ENCODE data around the gene UTS2B. TPM values are rescaled to one million over a fixed set of nuclear protein-coding genes. Genes with fewer than 3 reads are reported as not detected.
A peak's percentile ranks its signal among the peaks of the same experiment; 100 is the strongest.

The UTS2B gene
- total and polyA plus RNA-seq, 10 of the 15 experiments (the other 5 are each of a cell fraction or from before 2014, with no cell fraction given): 0.15 to 0.72 (median 0.44) TPM

DNA sequence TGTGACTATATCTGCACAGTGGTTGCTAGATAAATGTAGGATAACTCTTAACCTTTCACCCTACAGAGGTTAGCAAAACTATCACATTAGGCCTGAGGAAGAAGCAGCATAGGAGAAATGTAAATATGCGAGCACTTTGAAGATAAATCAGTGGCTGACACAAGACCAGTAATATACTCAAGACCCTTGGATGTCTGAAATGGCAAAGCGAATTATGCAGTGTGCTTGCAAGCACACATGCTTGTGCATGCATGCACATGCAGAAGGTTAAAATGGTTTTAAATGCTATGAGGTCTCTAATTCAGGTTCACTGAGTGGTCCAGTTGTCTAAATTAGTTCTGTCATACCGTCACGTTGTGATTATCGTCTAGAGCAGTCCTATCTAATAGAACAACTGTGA is 13.6 kb upstream of the UTS2B start:
- ATAC-seq (no peak), DNase-seq (ENCODE audit: low read depth, low spot score) (no peak), FAIRE-seq (no peak)
- no peak for TF ChIP-seq DPF2 (IDR thresholded peaks at IDR 0.05)
- TF ChIP-seq ESRRA (IDR thresholded peaks at IDR 0.05; ENCODE audit: low read length): no peak
- TF ChIP-seq, protein P1, sequence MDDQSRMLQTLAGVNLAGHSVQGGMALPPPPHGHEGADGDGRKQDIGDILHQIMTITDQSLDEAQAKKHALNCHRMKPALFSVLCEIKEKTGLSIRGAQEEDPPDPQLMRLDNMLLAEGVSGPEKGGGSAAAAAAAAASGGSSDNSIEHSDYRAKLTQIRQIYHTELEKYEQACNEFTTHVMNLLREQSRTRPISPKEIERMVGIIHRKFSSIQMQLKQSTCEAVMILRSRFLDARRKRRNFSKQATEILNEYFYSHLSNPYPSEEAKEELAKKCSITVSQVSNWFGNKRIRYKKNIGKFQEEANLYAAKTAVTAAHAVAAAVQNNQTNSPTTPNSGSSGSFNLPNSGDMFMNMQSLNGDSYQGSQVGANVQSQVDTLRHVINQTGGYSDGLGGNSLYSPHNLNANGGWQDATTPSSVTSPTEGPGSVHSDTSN (IDR thresholded peaks at IDR 0.05; ENCODE audit: insufficient replicate concordance, low read depth, low read length): no peak
- 0 out of 2 replicates have a peak, but pooled peaks have one; percentile 11 for TF ChIP-seq NR2F1 (conservative IDR thresholded peaks at IDR 0.05)
- Histone ChIP-seq H3K36me3 (ENCODE audit: control insufficient read depth in 2 of 2, insufficient read depth in 2 of 2, low read length in 1 of 2) (no peaks in the 10 kb centered on the region), H3K4me1 (ENCODE audit: control insufficient read depth, insufficient read depth, low read length) (no peaks in the 10 kb centered on the region), H3K79me2 (ENCODE audit: control insufficient read depth, insufficient read depth, low read length) (peaks cover 31% of the 10 kb centered on the region), H2AFZ (ENCODE audit: control insufficient read depth, low read depth, low read length) (no peak overlapping the region), H3K9ac (ENCODE audit: control insufficient read depth, insufficient read depth, low read length) (no peak overlapping the region), H3K4me3 (no peak overlapping the region), H3K4me2 (ENCODE audit: control insufficient read depth, insufficient read depth) (no peak overlapping the region), H4K20me1 (ENCODE audit: control insufficient read depth, insufficient read depth) (no peaks in the 10 kb centered on the region; the same call in 1 of the 2 replicates), H3K27ac (ENCODE audit: control insufficient read depth, insufficient read depth) (no peak overlapping the region), H3K9me3 (replicated peaks; ENCODE audit: control insufficient read depth, insufficient read depth, low read length) (no peaks in the 10 kb centered on the region), H3K27me3 (replicated peaks in 1 of 2; ENCODE audit: control insufficient read depth in 2 of 2, insufficient read depth in 2 of 2, low read length in 1 of 2) (no peaks in the 10 kb centered on the region)
- in situ Hi-C loops (cut with MboI): no loop called here
- ChIA-PET POLR2A (interaction anchor here (1.0 to 1.5 kb wide), 2 partner anchors 15 to 16 kb away, joined by 3 to 4 read pairs; no protein-coding TSS in a partner anchor), SMC1A (ENCODE audit: uncharacterized antibody, unreplicated experiment) (interaction anchor here (0.8 to 2.2 kb wide), 4 partner anchors 10 to 37 kb away, joined by 3 to 10 read pairs (median 8); no protein-coding TSS in a partner anchor), RAD21 (ENCODE audit: unreplicated experiment) (interaction anchor here (0.8 kb wide), 1 partner anchor 16 kb away, joined by 3 read pairs; no protein-coding TSS in a partner anchor), CTCF (interaction anchor here (1.5 kb wide), 1 partner anchor 11 kb away, joined by 5 read pairs; no protein-coding TSS in a partner anchor)
- no TSS peak for BruUV-seq (replicated peaks)
- intact Hi-C loops (cut with micrococcal nuclease; ENCODE audit: unreplicated experiment): no loop called here
- 100% methylated on average over 5 of the region's 5 CpGs for WGBS (ENCODE audit: insufficient coverage, insufficient replicate concordance, low lambda C conversion rate, missing lambda C conversion rate)

DNA sequence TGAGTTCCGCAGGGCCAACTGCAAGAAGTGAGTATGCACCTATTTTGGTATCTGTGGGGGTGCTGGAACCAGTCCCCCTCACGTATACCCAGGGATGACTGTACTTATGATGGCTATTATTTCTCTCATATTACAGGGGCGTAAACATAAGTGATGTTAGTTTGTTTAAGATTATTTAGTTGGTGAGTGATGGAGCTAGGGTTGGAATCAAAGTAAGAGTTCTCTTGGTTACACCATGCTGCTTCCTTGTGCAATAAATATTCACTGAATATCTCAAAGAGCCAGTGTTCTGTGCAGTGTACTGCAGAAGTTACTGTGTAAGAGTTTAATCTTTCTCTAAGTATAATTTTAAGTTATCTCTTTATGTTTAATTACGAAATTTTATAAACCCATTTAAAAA is 12.8 kb upstream of the UTS2B start:
- Histone ChIP-seq H3K4me2 (ENCODE audit: control insufficient read depth, insufficient read depth) (no peak overlapping the region), H3K27me3 (replicated peaks in 1 of 2; ENCODE audit: control insufficient read depth in 2 of 2, insufficient read depth in 2 of 2, low read length in 1 of 2) (no peaks in the 10 kb centered on the region), H3K9ac (ENCODE audit: control insufficient read depth, insufficient read depth, low read length) (no peak overlapping the region), H4K20me1 (ENCODE audit: control insufficient read depth, insufficient read depth) (no peaks in the 10 kb centered on the region; the same call in 1 of the 2 replicates), H2AFZ (ENCODE audit: control insufficient read depth, low read depth, low read length) (no peak overlapping the region), H3K4me3 (no peak overlapping the region), H3K27ac (ENCODE audit: control insufficient read depth, insufficient read depth) (no peak overlapping the region), H3K4me1 (ENCODE audit: control insufficient read depth, insufficient read depth, low read length) (no peaks in the 10 kb centered on the region), H3K79me2 (ENCODE audit: control insufficient read depth, insufficient read depth, low read length) (peaks cover 34% of the 10 kb centered on the region), H3K36me3 (ENCODE audit: control insufficient read depth in 2 of 2, insufficient read depth in 2 of 2, low read length in 1 of 2) (no peaks in the 10 kb centered on the region), H3K9me3 (replicated peaks; ENCODE audit: control insufficient read depth, insufficient read depth, low read length) (no peaks in the 10 kb centered on the region)
- ChIA-PET POLR2A (interaction anchor here (1.2 to 1.5 kb wide), 2 partner anchors 15 to 19 kb away, joined by 3 to 4 read pairs; no protein-coding TSS in a partner anchor), RAD21 (ENCODE audit: unreplicated experiment) (interaction anchor here (2.5 kb wide), 1 partner anchor 10 kb away, joined by 12 read pairs; no protein-coding TSS in a partner anchor), SMC1A (ENCODE audit: uncharacterized antibody, unreplicated experiment) (interaction anchor here (1.5 to 7.9 kb wide), 2 partner anchors 15 to 61 kb away, joined by 3 to 208 read pairs; no protein-coding TSS in a partner anchor), CTCF (no interaction called here)
- no peak for DNase-seq (ENCODE audit: low read depth, low spot score)
- in situ Hi-C loops (cut with MboI) (no loop called here), intact Hi-C loops (cut with micrococcal nuclease; ENCODE audit: unreplicated experiment) (no loop called here)
- no TSS peak for BruUV-seq (replicated peaks)
- 87% methylated on average over 4 of the region's 4 CpGs for WGBS (ENCODE audit: insufficient coverage, insufficient replicate concordance, low lambda C conversion rate, missing lambda C conversion rate)
- no peak for ATAC-seq
- no peak for FAIRE-seq
- TF ChIP-seq, protein P2, sequence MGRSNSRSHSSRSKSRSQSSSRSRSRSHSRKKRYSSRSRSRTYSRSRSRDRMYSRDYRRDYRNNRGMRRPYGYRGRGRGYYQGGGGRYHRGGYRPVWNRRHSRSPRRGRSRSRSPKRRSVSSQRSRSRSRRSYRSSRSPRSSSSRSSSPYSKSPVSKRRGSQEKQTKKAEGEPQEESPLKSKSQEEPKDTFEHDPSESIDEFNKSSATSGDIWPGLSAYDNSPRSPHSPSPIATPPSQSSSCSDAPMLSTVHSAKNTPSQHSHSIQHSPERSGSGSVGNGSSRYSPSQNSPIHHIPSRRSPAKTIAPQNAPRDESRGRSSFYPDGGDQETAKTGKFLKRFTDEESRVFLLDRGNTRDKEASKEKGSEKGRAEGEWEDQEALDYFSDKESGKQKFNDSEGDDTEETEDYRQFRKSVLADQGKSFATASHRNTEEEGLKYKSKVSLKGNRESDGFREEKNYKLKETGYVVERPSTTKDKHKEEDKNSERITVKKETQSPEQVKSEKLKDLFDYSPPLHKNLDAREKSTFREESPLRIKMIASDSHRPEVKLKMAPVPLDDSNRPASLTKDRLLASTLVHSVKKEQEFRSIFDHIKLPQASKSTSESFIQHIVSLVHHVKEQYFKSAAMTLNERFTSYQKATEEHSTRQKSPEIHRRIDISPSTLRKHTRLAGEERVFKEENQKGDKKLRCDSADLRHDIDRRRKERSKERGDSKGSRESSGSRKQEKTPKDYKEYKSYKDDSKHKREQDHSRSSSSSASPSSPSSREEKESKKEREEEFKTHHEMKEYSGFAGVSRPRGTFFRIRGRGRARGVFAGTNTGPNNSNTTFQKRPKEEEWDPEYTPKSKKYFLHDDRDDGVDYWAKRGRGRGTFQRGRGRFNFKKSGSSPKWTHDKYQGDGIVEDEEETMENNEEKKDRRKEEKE (IDR thresholded peaks at IDR 0.05): no peak
- no peak for TF ChIP-seq ZNF217 (IDR thresholded peaks at IDR 0.05)
- TF ChIP-seq CREM (IDR thresholded peaks at IDR 0.05; ENCODE audit: low read depth): no peak
- no peak for TF ChIP-seq PAX8 (IDR thresholded peaks at IDR 0.05)
- no peak for TF ChIP-seq POU2F2 (IDR thresholded peaks at IDR 0.05; ENCODE audit: borderline replicate concordance, low read depth, low read length)
- no peak for TF ChIP-seq SMC3 (IDR thresholded peaks at IDR 0.05; ENCODE audit: borderline replicate concordance, low read length)
- TF ChIP-seq SREBF2 (IDR thresholded peaks at IDR 0.05; ENCODE audit: low read length): no peak
- TF ChIP-seq HDAC2 (IDR thresholded peaks at IDR 0.05): no peak
- no peak for TF ChIP-seq BMI1 (IDR thresholded peaks at IDR 0.05; ENCODE audit: borderline replicate concordance)
- TF ChIP-seq ASH2L (IDR thresholded peaks at IDR 0.05; ENCODE audit: borderline replicate concordance, low read depth): no peak
- TF ChIP-seq EP300 (IDR thresholded peaks at IDR 0.05; ENCODE audit: borderline replicate concordance in 1 of 2, control insufficient read depth in 1 of 2, low read depth in 2 of 2, low read length in 2 of 2): no peak
